ENCODE data around the gene ZNF444.
A peak's percentile ranks its signal among the peaks of the same experiment; 100 is the strongest.
"Not testable (repeated sequence)": the region's sequence is repeated elsewhere in the genome, so short reads cannot be mapped to it uniquely, and the experiment has no call there.

Gene ZNF444

GRCh38 chr19:56140583-56141416, at the start of gene ZNF444:
Gene ZNF444, plus strand, starts transcription at chr19:56141287. Its CDS starts 5,625 bp downstream, at chr19:56146912.
- peak; percentile 99 for DNase-seq (ENCODE audit: low read depth)

- no peak for DNase-seq (ENCODE audit: low read depth)
Observed at GRCh38 chr19:56091751-56092546, 49.1 kb upstream of the ZNF444 start.

GRCh38 chr19:56092685-56093631, 48.1 kb upstream of the ZNF444 start:
- DNase-seq (ENCODE audit: low read depth), result no peak

GRCh38 chr19:56094449-56094848, 46.6 kb upstream of the ZNF444 start:
- no peak for DNase-seq (ENCODE audit: low read depth)

DNA sequence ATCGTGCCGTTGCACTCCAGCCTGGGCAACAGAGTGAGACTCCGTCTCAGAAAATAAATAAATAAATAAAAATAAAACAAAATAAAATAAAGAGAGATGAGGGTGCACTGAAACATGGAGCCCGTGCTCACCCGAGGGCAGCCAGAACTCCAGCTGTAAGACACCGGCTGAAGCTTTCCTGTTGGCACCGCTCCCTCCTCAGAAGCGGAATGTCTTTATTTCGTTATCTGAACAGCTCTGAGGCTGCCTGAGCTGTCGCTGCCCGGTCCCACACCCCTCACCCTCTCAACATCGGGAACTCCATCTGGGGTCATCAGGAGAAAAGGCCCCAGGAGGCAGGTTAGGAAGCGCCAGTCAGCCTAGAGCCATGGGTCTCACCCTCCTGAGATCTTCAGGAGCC, 44.4 kb upstream of the ZNF444 start:
- DNase-seq (ENCODE audit: low read depth), result no peak

DNA sequence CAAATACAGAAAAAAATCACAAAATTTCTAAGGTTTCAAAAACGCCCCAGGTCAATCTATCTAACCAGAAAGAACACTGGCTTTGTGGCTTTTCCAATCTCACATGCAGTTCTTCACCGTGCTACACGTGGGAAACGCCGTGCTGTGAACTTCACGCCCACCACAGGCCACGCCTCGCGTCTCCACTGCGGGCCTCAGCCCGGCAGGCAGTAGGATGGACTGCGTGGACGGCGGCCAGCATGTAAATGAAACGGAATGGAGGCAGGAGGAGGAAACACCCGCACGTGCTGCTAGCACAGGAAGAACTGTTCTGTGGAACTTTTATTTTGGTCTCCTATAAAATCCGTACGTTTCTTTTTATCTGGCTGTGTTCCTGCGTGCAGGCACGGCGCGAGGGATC, 43.8 kb upstream of the ZNF444 start:
- DNase-seq (ENCODE audit: low read depth), result no peak

DNA sequence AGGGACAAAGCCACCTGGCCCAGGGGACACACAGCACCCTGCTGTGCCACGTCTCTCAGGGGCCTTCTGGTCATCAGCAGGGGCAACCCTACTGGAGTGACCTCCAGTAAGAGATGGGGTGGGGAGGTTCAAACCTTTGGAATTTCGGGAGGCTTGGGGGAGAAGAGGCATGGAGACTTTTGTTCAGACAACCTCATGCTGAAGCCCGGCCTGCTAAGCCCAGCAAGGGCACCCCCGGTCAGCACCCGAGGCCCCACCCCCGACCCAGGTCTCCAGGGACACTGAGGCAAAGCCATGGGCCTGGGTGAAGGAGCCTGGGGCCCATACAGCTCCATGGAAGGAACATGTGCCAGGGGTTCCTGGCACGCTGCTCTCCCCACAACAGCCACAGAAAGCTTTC, 43.3 kb upstream of the ZNF444 start:
- DNase-seq (ENCODE audit: low read depth), result no peak

DNA sequence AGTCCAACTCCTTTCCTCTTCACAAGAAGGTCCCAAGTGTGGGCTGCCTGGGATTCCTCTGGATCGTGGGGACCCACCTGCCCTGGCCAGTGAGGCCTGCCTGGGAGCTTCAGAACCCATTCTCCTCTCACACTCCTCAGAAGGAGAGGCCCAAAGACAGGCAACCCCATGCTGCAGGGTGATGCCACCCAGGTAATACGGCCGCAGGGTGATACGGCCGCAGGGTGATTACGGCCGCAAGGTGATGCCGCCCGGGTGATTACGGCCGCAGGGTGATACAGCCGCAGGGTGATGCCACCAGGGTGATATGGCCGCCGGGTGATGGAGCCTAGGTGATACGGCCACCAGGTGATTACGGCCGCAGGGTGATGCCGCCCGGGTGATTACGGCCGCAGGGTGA, 42.9 kb upstream of the ZNF444 start:
- DNase-seq (ENCODE audit: low read depth), result not testable (repeated sequence)

GRCh38 chr19:56098731-56099568, 42.1 kb upstream of the ZNF444 start:
- DNase-seq (ENCODE audit: low read depth), result no peak

GRCh38 chr19:56099638-56100539, 41.2 kb upstream of the ZNF444 start:
- no peak for DNase-seq (ENCODE audit: low read depth)

GRCh38 chr19:56101095-56101494, 40.0 kb upstream of the ZNF444 start:
- DNase-seq (ENCODE audit: low read depth), result no peak

- DNase-seq (ENCODE audit: low read depth), result no peak
Observed at GRCh38 chr19:56101746-56102535, 39.1 kb upstream of the ZNF444 start.

- DNase-seq (ENCODE audit: low read depth), result no peak
Observed at GRCh38 chr19:56103027-56103614, 38.0 kb upstream of the ZNF444 start.

- DNase-seq (ENCODE audit: low read depth), result no peak
Observed at GRCh38 chr19:56104423-56104822, 36.7 kb upstream of the ZNF444 start.

DNA sequence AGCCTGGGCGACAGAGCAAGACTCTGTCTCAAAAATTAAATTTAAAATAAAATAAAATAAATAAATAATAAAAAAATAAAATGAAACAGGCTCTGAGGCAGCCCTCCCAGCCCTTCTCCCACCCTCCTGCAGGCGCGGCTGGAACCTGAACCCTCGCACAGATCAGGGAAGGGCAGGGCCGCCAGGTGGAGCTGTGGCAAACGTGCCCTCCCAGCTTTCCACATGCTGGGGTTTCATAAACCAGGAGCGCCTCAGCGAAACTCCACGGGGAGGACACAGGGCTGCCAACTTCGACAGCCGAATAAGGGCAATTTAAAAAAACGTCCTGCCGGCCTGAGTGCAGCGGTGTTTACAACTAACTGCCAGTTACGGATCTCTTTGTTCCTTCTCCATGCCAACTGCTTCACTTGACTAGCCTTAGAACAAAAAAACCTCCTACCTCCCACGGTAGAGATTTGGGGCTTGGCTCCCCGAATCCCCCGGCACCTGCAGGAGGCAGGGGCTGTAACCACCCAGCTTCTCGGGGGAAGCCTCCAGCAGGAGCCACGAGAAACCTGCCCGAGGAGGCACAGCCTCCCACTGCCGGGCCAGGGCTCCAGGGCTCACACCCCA, 35.9 kb upstream of the ZNF444 start:
- DNase-seq (ENCODE audit: low read depth), result no peak

GRCh38 chr19:56105831-56106396, 35.2 kb upstream of the ZNF444 start:
- not testable (repeated sequence) for DNase-seq (ENCODE audit: low read depth)

GRCh38 chr19:56106397-56106849, 34.7 kb upstream of the ZNF444 start:
- DNase-seq (ENCODE audit: low read depth), result no peak

- DNase-seq (ENCODE audit: low read depth), result no peak
Observed at GRCh38 chr19:56106993-56107392, 34.1 kb upstream of the ZNF444 start.
